Right forelimb (tissue), 1 donor: ENCODE measurements around the gene POLD4.
A peak's percentile ranks its signal among the peaks of the same experiment; 100 is the strongest.

Experiments
- DNase-seq: peaks from one replicate; pipeline ENCODE4 v3.0.0-alpha.2; 2018

POLD4 gene

GRCh38 chr11:67314218-67314617 is 39.1 kb downstream of the POLD4 start:
- no peak for DNase-seq

GRCh38 chr11:67313125-67313890 is 40.0 kb downstream of the POLD4 start:
- no peak for DNase-seq

GRCh38 chr11:67312187-67313021 is 40.9 kb downstream of the POLD4 start:
- no peak for DNase-seq

- DNase-seq: no peak
These were observed 41.7 kb downstream of the POLD4 start for GRCh38 chr11:67311556-67312082.

GRCh38 chr11:67311051-67311555 is 42.2 kb downstream of the POLD4 start:
- no peak for DNase-seq

GRCh38 chr11:67310246-67311050 is 42.9 kb downstream of the POLD4 start:
- DNase-seq: no peak

GRCh38 chr11:67309661-67310061 is 43.7 kb downstream of the POLD4 start:
- DNase-seq: no peak

GRCh38 chr11:67309166-67309565 is 44.2 kb downstream of the POLD4 start:
- DNase-seq: no peak

GRCh38 chr11:67308031-67308866 is 45.1 kb downstream of the POLD4 start:
- DNase-seq: no peak

- DNase-seq: no peak
These were observed 45.8 kb downstream of the POLD4 start for GRCh38 chr11:67307545-67308001.

GRCh38 chr11:67306769-67307544 is 46.4 kb downstream of the POLD4 start:
- no peak for DNase-seq

- no peak for DNase-seq
These were observed 48.7 kb downstream of the POLD4 start for GRCh38 chr11:67304511-67305113.

GRCh38 chr11:67303835-67304411 is 49.4 kb downstream of the POLD4 start:
- no peak for DNase-seq

- DNase-seq: peak; percentile 75
These were observed 50.1 kb downstream of the POLD4 start, which contains the start of gene SSH3 for GRCh38 chr11:67303132-67303834. TSS of gene SSH3 (plus strand) at chr11:67303530. CDS start at chr11:67303626, 96 bp downstream.

GRCh38 chr11:67302571-67303131 is 50.7 kb downstream of the POLD4 start:
- peak; percentile 59 for DNase-seq

GRCh38 chr11:67301951-67302516 is 51.3 kb downstream of the POLD4 start:
- peak; percentile 68 for DNase-seq

- no peak for DNase-seq
These were observed 51.9 kb downstream of the POLD4 start for GRCh38 chr11:67301313-67301921.
